B cell (primary cell): ENCODE results near the gene OTUD6A. TPM values are rescaled to one million over a fixed set of nuclear protein-coding genes. Genes with fewer than 3 reads are reported as not detected.

Source experiments
- ATAC-seq: fragments of 200-7000 bp; cut with Tn5 transposase; one replicate; pipeline ENCODE4 v1.10.0; 2021; ENCODE audit warnings: low read depth, mild to moderate bottlenecking, moderate number of reproducible peaks, moderate library complexity
- CTCF ChIA-PET: fragments of 350-600 bp; sonication (Branson Sonifier 250); formaldehyde crosslinking; loops from one replicate; lab custom pipeline; 2021; ENCODE audit warnings: antibody characterized with exemption, inconsistent platforms; lab: Charles Lee
- POLR2A ChIA-PET: fragments of 350-600 bp; sonication (Branson Sonifier 250); formaldehyde crosslinking; loops from one replicate; lab custom pipeline; 2021; ENCODE audit warnings: antibody characterized with exemption; lab: Charles Lee
- DNase-seq: peaks from one replicate; pipeline ENCODE4 v3.0.0; 2013
- H2AFZ ChIP-seq: 2 replicates; pipeline ENCODE4 v1.6.1; 2012; ENCODE audit warnings: mild to moderate bottlenecking, low read depth, low read length; ENCODE audit not compliant: insufficient read depth, poor library complexity, severe bottlenecking
- H3K27ac ChIP-seq, 2 donors: 1 replicate in 1 of 2; 2 replicates in 1 of 2; pipeline ENCODE4 v1.5.1; 2012 to 2013; ENCODE audit warnings: low read length in 2 of 2, mild to moderate bottlenecking in 2 of 2, moderate library complexity in 1 of 2
- H3K27me3 ChIP-seq, 4 experiments: fragments of 200-600 bp in 1 of 4; sonication (generic) in 1 of 4; replicated peaks in 1 of 4; 1 replicate in 2 of 4; 2 replicates in 2 of 4; pipeline versions ENCODE4 v1.6.1 to v1.7.0; 2013 to 2016; ENCODE audit warnings: low read length in 3 of 4, mild to moderate bottlenecking in 2 of 4, mixed read lengths in 1 of 4, moderate library complexity in 1 of 4; ENCODE audit not compliant: insufficient read depth in 4 of 4, control insufficient read depth in 3 of 4; ENCODE audit errors: control extremely low read depth in 1 of 4
- H3K36me3 ChIP-seq, 2 experiments: replicated peaks in 1 of 2; 1 replicate in 1 of 2; 2 replicates in 1 of 2; pipeline versions ENCODE4 v1.6.1 to v1.7.1; 2013; ENCODE audit warnings: low read length in 1 of 2; ENCODE audit not compliant: insufficient read depth in 2 of 2, control insufficient read depth in 1 of 2; ENCODE audit errors: control extremely low read depth in 1 of 2, extremely low read depth in 1 of 2
- H3K4me1 ChIP-seq, 2 donors: fragments of 200-600 bp in 1 of 2; sonication (generic) in 1 of 2; 1 replicate in 1 of 2; 2 replicates in 1 of 2; pipeline versions ENCODE4 v1.5.1 to v1.6.1; 2013 to 2017; ENCODE audit warnings: low read length in 2 of 2; ENCODE audit not compliant: control insufficient read depth in 2 of 2, insufficient read depth in 2 of 2
- H3K4me2 ChIP-seq: replicated peaks from 2 replicates; pipeline ENCODE3; 2012; ENCODE audit warnings: mild to moderate bottlenecking, low read depth, low read length; ENCODE audit not compliant: poor library complexity, severe bottlenecking
- H3K4me3 ChIP-seq, 5 experiments: fragments of 200-600 bp in 1 of 5; sonication (generic) in 1 of 5; 1 replicate in 3 of 5; 2 replicates in 2 of 5; pipeline versions ENCODE4 v1.5.1 to v1.7.0; 2011 to 2016; ENCODE audit warnings: low read length in 4 of 5, mild to moderate bottlenecking in 4 of 5, low read depth in 2 of 5, control low read depth in 1 of 5, moderate library complexity in 1 of 5; ENCODE audit not compliant: insufficient read depth in 1 of 5; ENCODE audit errors: control extremely low read depth in 1 of 5, extremely low read depth in 1 of 5
- H3K79me2 ChIP-seq: fragments of 200-600 bp; sonication (generic); one replicate; pipeline ENCODE4 v1.6.0; 2016; ENCODE audit warnings: low read length; ENCODE audit not compliant: control insufficient read depth, insufficient read depth
- H3K9ac ChIP-seq: fragments of 200-600 bp; sonication (generic); 2 replicates; pipeline ENCODE4 v1.6.1; 2017; ENCODE audit warnings: mild to moderate bottlenecking, low read length, moderate library complexity
- H3K9me3 ChIP-seq, 3 donors: one replicate each; pipeline versions ENCODE4 v1.6.1 to v1.7.1; 2013; ENCODE audit warnings: low read length in 2 of 3; ENCODE audit not compliant: control insufficient read depth in 2 of 3, insufficient read depth in 1 of 3; ENCODE audit errors: control extremely low read depth in 1 of 3
- H4K20me1 ChIP-seq: 2 replicates; pipeline ENCODE4 v1.6.0; 2012; ENCODE audit warnings: mild to moderate bottlenecking, low read length; ENCODE audit not compliant: insufficient read depth, control insufficient read depth, poor library complexity, severe bottlenecking
- H3K27ac Mint-ChIP-seq: one replicate; pipeline ENCODE4 v1.8.0; 2021; ENCODE audit warnings: mixed read lengths
- H3K27me3 Mint-ChIP-seq: one replicate; pipeline ENCODE4 v1.8.0; 2021; ENCODE audit warnings: mixed read lengths
- H3K4me1 Mint-ChIP-seq: one replicate; pipeline ENCODE4 v1.8.0; 2021; ENCODE audit warnings: mixed read lengths
- H3K4me3 Mint-ChIP-seq: one replicate; pipeline ENCODE4 v1.8.0; 2021; ENCODE audit warnings: mixed read lengths
- H3K9me3 Mint-ChIP-seq: one replicate; pipeline ENCODE4 v1.8.0; 2022; ENCODE audit warnings: mixed read lengths; ENCODE audit not compliant: insufficient read depth
- EZH2 ChIP-seq: IDR thresholded peaks from 2 replicates; pipeline ENCODE4 v1.6.1; 2012; ENCODE audit warnings: borderline replicate concordance, low read depth, mild to moderate bottlenecking, moderate library complexity, low read length; ENCODE audit not compliant: insufficient read depth, poor library complexity, severe bottlenecking
- WGBS: methylation state at CpG from one replicate; pipeline ENCODE4 v1.1.5; 2013; ENCODE audit warnings: missing lambda C conversion rate; ENCODE audit not compliant: insufficient coverage; 5-methylcytosine and 5-hydroxymethylcytosine counted together
- intact Hi-C: fragments of 100-400 bp; cut with micrococcal nuclease; formaldehyde crosslinking; loops from one replicate; pipeline ENCODE4 v1.10.0; 2022
- polyA plus RNA-seq: library from polyadenylated mRNA; depleted of rRNA; stranded (reverse); fragments of >200 nt; gene quantifications from 2 replicates; pipeline ENCODE4 v1.2.3, GENCODE V29; 2012
- total RNA-seq, 2 donors: library from RNA; stranded (reverse); fragments of 120-200 nt in 1 of 2; gene quantifications; 1 replicate in 1 of 2; 2 replicates in 1 of 2; pipeline versions ENCODE4 v1.2.3 to v1.2.4, GENCODE V29; 2013 to 2022
- TF ChIP-seq, protein P1 (sequence below): fragments of 200-600 bp; IDR thresholded peaks from one replicate; pipeline ENCODE4 v1.8.0; 2022; ENCODE audit warnings: antibody characterized with exemption, mild to moderate bottlenecking

OTUD6A gene
- total and polyA plus RNA-seq, 2 donors (not counting 1 experiment from before 2014, with no cell fraction given): not detected

DNA sequence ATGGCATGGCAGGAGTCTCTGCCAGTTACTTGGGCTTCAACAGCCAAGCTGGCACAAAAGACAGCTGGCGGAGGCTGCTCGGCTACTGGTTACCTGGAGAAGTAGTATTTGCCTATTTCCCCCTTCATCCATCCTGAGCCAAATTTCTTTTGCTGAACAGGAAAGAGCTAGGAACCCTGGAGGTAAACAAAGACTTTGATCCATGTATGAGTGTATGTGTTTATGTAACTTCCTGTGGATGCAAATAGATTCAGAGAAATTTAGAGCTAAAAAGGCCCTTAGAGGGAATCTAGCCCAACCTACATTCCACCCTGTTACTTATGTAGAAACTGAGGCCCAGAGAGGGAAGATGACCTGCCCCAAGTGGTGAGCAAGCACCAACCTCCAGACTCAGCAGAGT, 23.7 kb upstream of the OTUD6A start:
- DNase-seq: no peak
- intact Hi-C loops: no loop called here
- no peak for ATAC-seq
- Mint-ChIP-seq H3K27me3 (no peaks in the 10 kb centered on the region), H3K4me3 (no peak overlapping the region), H3K4me1 (no peaks in the 10 kb centered on the region), H3K27ac (no peak overlapping the region), H3K9me3 (no peaks in the 10 kb centered on the region)
- Histone ChIP-seq H3K27me3 (no peaks in the 10 kb centered on the region), H3K4me3 (no peak overlapping the region), H3K79me2 (no peaks in the 10 kb centered on the region), H2AFZ (no peak overlapping the region), H3K9me3 (no peaks in the 10 kb centered on the region), H3K9ac (no peak overlapping the region), H3K36me3 (no peaks in the 10 kb centered on the region), H3K4me2 (no peak overlapping the region), H3K27ac (no peak overlapping the region), H4K20me1 (no peaks in the 10 kb centered on the region), H3K4me1 (no peaks in the 10 kb centered on the region)
- no CpG with 5 or more reads among the region's 2 CpGs for WGBS
- ChIA-PET POLR2A (no interaction called here), CTCF (no interaction called here)
- no peak for TF ChIP-seq EZH2

DNA sequence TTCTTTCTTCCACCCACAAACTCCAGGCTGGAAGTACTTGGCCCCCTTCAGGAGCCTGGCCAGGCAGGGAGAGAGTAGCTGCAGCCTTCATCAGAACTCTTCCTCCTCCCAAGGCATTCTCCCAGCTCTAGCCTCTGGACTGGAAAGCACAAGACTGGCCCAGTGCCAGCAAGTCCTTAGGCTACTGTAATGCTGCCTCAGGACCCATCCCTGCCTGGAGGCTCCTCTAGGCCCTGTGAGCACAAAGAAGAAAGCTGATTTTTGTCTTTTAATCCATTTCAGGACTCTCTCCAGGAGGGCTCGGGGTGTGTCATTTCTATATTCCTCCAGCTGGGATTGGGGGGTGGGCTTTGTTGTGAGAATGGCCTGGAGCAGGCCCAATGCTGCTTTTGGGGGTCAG, 23.3 kb upstream of the OTUD6A start:
- Histone ChIP-seq H4K20me1 (no peaks in the 10 kb centered on the region), H3K4me3 (no peak overlapping the region), H3K4me2 (no peak overlapping the region), H3K4me1 (no peaks in the 10 kb centered on the region), H3K27ac (no peak overlapping the region), H3K27me3 (no peaks in the 10 kb centered on the region), H3K79me2 (no peaks in the 10 kb centered on the region), H3K36me3 (no peaks in the 10 kb centered on the region), H2AFZ (no peak overlapping the region), H3K9me3 (no peaks in the 10 kb centered on the region), H3K9ac (no peak overlapping the region)
- DNase-seq (no peak), ATAC-seq (no peak)
- POLR2A ChIA-PET: no interaction called here
- TF ChIP-seq EZH2: no peak
- TF ChIP-seq, protein P1, sequence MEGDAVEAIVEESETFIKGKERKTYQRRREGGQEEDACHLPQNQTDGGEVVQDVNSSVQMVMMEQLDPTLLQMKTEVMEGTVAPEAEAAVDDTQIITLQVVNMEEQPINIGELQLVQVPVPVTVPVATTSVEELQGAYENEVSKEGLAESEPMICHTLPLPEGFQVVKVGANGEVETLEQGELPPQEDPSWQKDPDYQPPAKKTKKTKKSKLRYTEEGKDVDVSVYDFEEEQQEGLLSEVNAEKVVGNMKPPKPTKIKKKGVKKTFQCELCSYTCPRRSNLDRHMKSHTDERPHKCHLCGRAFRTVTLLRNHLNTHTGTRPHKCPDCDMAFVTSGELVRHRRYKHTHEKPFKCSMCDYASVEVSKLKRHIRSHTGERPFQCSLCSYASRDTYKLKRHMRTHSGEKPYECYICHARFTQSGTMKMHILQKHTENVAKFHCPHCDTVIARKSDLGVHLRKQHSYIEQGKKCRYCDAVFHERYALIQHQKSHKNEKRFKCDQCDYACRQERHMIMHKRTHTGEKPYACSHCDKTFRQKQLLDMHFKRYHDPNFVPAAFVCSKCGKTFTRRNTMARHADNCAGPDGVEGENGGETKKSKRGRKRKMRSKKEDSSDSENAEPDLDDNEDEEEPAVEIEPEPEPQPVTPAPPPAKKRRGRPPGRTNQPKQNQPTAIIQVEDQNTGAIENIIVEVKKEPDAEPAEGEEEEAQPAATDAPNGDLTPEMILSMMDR: no peak
- intact Hi-C loops: no loop called here
- CTCF ChIA-PET: no interaction called here
- Mint-ChIP-seq H3K27ac (no peak overlapping the region), H3K9me3 (no peaks in the 10 kb centered on the region), H3K4me1 (no peaks in the 10 kb centered on the region), H3K4me3 (no peak overlapping the region), H3K27me3 (no peaks in the 10 kb centered on the region)
- WGBS: no CpG with 5 or more reads among the region's 1 CpG
